Activated T-helper 1 cell treated with anti-CD3 and anti-CD28 coated beads, Interleukin-12 subunit alpha, Interleukin-12 subunit beta, Interleukin-2, Interleukin-4 antibody, amounts not matched to agents 30 ng/mL and 10 ng/mL and 1 ng/mL, durations not matched to agents 14 hours and 24 hours and 36 hours (primary cell): ENCODE results near the gene TEX36. TPM values are rescaled to one million over a fixed set of nuclear protein-coding genes. Genes with fewer than 3 reads are reported as not detected.

Experiments
- DNase-seq: peaks from one replicate; pipeline ENCODE4 v3.0.0; 2021; ENCODE audit warnings: low spot score
- H3K27ac Mint-ChIP-seq: one replicate; pipeline ENCODE4 v1.8.0; 2021; ENCODE audit warnings: mild to moderate bottlenecking, mixed read lengths
- H3K27me3 Mint-ChIP-seq: one replicate; pipeline ENCODE4 v1.8.0; 2022; ENCODE audit warnings: mild to moderate bottlenecking, moderate library complexity, mixed read lengths; ENCODE audit not compliant: insufficient read depth
- H3K36me3 Mint-ChIP-seq: one replicate; pipeline ENCODE4 v1.8.0; 2021; ENCODE audit warnings: low read depth, mixed read lengths
- H3K4me1 Mint-ChIP-seq: one replicate; pipeline ENCODE4 v1.8.0; 2021; ENCODE audit warnings: low read depth, mixed read lengths
- H3K4me3 Mint-ChIP-seq: one replicate; pipeline ENCODE4 v1.8.0; 2021; ENCODE audit warnings: mild to moderate bottlenecking, moderate library complexity, mixed read lengths
- H3K9me3 Mint-ChIP-seq: one replicate; pipeline ENCODE4 v1.8.0; 2021; ENCODE audit warnings: mixed read lengths
- intact Hi-C: fragments of 100-400 bp; cut with micrococcal nuclease; formaldehyde crosslinking; loops from one replicate; pipeline ENCODE4 v1.15.1; 2024
- total RNA-seq: library from RNA; stranded (reverse); gene quantifications from 2 replicates; pipeline ENCODE4 v1.2.3, GENCODE V29; 2022

The TEX36 gene
- total RNA-seq, 1 donor from 2014 or later, result not detected

DNA sequence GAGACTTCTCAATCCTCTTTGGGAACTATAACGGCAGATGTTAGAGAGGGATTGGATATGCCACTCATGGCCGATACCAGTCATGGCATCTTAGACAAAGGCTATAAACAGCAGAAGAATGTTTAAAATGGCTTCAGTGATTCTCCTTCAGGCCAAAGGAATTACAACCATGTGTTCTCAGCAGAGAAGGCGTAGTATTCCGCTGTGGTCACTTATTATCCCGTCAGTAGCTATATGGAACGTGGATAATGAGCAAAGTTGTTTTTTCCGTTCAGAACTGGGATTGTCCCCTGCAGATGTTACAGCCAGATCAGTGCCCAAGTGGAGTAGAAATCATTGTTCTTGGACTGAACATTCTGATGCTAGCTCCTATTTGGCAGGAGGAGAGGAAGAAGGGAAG, 43.1 kb downstream of the TEX36 start:
- Mint-ChIP-seq H3K36me3 (no peaks in the 10 kb centered on the region), H3K27ac (no peak overlapping the region), H3K9me3 (no peaks in the 10 kb centered on the region), H3K4me1 (no peaks in the 10 kb centered on the region), H3K4me3 (no peak overlapping the region), H3K27me3 (no peaks in the 10 kb centered on the region)
- intact Hi-C loops, result no loop called here
- no peak for DNase-seq

DNA sequence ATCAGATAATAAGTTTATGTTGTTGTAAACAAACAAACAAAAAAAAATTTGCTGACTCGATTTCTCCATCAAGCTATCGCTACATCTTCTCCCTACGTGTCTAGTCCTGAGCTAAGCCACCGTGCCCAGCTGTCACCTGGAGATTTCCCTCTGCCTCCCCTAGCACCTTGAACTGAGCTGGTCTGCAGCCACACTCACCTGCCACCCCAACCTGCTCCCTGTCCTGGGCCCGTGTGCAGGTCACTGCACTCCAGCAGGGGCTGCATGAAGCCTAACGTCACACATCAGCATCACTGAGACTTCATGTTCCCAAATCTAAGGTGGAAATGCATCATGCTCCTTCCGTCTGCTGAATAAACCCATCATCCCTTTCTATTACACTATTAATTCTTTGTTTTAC, 44.4 kb downstream of the TEX36 start:
- Mint-ChIP-seq H3K27me3 (no peaks in the 10 kb centered on the region), H3K27ac (no peak overlapping the region), H3K4me1 (no peaks in the 10 kb centered on the region), H3K36me3 (no peaks in the 10 kb centered on the region), H3K9me3 (no peaks in the 10 kb centered on the region), H3K4me3 (no peak overlapping the region)
- intact Hi-C loops, result no loop called here
- DNase-seq, result no peak

DNA sequence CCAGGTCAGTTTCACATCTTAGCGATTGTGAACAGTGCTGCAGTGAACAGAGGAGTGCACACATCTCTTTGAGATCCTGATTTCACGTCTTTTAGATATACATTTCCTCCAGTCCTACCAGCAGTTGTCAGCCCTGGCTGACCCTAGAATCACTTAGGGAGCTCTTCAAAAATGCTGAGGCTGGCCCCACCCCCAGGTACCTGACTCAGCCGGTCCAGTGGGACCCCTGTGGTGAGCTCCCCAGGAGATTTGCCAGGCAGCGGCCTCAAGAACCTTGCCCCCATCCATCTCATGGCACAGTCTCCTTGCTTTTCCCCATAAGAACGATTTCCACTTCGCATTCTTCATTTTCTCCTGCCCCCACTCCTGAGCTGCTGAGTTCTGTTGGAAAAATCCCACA, 45.5 kb downstream of the TEX36 start:
- no peak overlapping the region for H3K4me3 Mint-ChIP-seq
- no peaks in the 10 kb centered on the region for H3K9me3 Mint-ChIP-seq
- no peaks in the 10 kb centered on the region for H3K27me3 Mint-ChIP-seq
- no peaks in the 10 kb centered on the region for H3K4me1 Mint-ChIP-seq
- H3K36me3 Mint-ChIP-seq, result no peaks in the 10 kb centered on the region
- no peak overlapping the region for H3K27ac Mint-ChIP-seq
- intact Hi-C loops, result no loop called here
- DNase-seq, result no peak

- no peaks in the 10 kb centered on the region for H3K27me3 Mint-ChIP-seq
- H3K27ac Mint-ChIP-seq, result no peak overlapping the region
Observed at GRCh38 chr10:125634606-125635005, 48.4 kb downstream of the TEX36 start.

GRCh38 chr10:125633517-125633999, 49.4 kb downstream of the TEX36 start:
- H3K27me3 Mint-ChIP-seq, result no peaks in the 10 kb centered on the region
- H3K27ac Mint-ChIP-seq, result no peak overlapping the region
- no peaks in the 10 kb centered on the region for H3K9me3 Mint-ChIP-seq
- no peak overlapping the region for H3K4me3 Mint-ChIP-seq
- no peak for DNase-seq
- no peaks in the 10 kb centered on the region for H3K4me1 Mint-ChIP-seq
- intact Hi-C loops, result no loop called here
- no peaks in the 10 kb centered on the region for H3K36me3 Mint-ChIP-seq

More at GRCh38 chr10:125634606-125635005, 48.4 kb downstream of the TEX36 start:
- no peaks in the 10 kb centered on the region for H3K4me1 Mint-ChIP-seq
- intact Hi-C loops, result no loop called here
- no peaks in the 10 kb centered on the region for H3K9me3 Mint-ChIP-seq
- no peak overlapping the region for H3K4me3 Mint-ChIP-seq
- no peaks in the 10 kb centered on the region for H3K36me3 Mint-ChIP-seq
- DNase-seq, result no peak

- Mint-ChIP-seq H3K27ac (no peak overlapping the region), H3K9me3 (no peaks in the 10 kb centered on the region), H3K27me3 (peaks cover under 1% of the 10 kb centered on the region), H3K36me3 (no peaks in the 10 kb centered on the region), H3K4me3 (no peak overlapping the region), H3K4me1 (no peaks in the 10 kb centered on the region)
- no peak for DNase-seq
- intact Hi-C loops, result no loop called here
Observed at GRCh38 chr10:125631806-125632205, 51.2 kb downstream of the TEX36 start.

GRCh38 chr10:125629758-125630376, 53.1 kb downstream of the TEX36 start:
- intact Hi-C loops, result no loop called here
- Mint-ChIP-seq H3K9me3 (no peaks in the 10 kb centered on the region), H3K27ac (no peak overlapping the region), H3K27me3 (peaks cover 2% of the 10 kb centered on the region), H3K4me3 (no peak overlapping the region), H3K4me1 (no peaks in the 10 kb centered on the region), H3K36me3 (no peaks in the 10 kb centered on the region)
- no peak for DNase-seq

DNA sequence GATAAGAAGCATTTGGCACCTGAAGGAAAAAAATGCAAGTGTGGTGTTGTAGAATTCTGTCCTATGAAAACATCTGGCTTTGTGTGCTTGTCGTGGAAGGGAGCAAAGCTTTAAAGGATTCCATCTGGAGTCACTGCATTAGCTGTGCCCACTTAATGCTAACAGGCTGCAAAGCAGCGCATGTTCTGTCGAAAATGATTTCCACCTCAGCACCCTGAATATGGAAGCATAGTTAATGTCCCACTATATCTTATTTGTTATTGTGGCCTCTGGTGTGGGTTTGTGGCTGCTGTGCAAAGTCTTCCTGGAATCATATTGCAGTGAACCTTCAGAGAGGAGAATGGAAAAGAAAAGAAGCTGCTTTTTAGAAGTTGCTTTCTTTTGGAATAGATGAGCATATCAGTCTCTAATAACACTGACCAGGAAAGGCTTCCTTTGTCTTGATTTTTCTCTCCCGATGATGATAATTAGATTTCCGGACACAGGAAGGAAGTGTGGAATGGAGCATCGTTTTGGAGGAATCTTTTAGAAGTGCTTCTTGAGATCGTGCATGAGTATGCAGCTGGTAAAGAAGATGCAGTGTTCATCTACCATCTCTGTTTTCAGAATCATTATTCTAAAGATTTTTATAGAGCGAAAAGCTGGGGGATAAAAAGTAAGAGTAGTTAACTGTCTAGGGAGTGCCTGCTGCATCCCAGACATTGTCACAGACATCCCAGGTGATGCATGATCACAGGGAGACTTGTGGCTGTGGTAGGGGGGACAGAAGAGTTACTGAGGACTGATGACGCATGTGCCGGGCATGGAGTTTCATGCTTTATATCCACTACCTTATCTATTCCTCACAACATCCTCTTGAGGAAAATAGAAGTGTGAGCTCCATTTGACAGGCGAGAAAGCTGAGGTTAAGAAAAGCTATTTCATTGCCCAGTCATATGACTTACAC, 54.6 kb downstream of the TEX36 start:
- intact Hi-C loops, result no loop called here

GRCh38 chr10:125627646-125628045, 55.3 kb downstream of the TEX36 start:
- no peak overlapping the region for H3K4me3 Mint-ChIP-seq
- H3K27ac Mint-ChIP-seq, result no peak overlapping the region

More for the DNA sequence above, 54.6 kb downstream of the TEX36 start:
- no peak for DNase-seq
- Mint-ChIP-seq H3K9me3 (no peaks in the 10 kb centered on the region), H3K4me1 (no peaks in the 10 kb centered on the region), H3K4me3 (no peak overlapping the region), H3K27me3 (peaks cover 2% of the 10 kb centered on the region), H3K36me3 (no peaks in the 10 kb centered on the region), H3K27ac (no peak overlapping the region)

GRCh38 chr10:125626671-125627070, 56.3 kb downstream of the TEX36 start:
- Mint-ChIP-seq H3K4me1 (no peaks in the 10 kb centered on the region), H3K36me3 (no peaks in the 10 kb centered on the region), H3K9me3 (no peaks in the 10 kb centered on the region), H3K27me3 (peaks cover 2% of the 10 kb centered on the region), H3K27ac (no peak overlapping the region), H3K4me3 (no peak overlapping the region)
- intact Hi-C loops, result no loop called here
- no peak for DNase-seq

More at GRCh38 chr10:125627646-125628045, 55.3 kb downstream of the TEX36 start:
- intact Hi-C loops, result no loop called here
- Mint-ChIP-seq H3K36me3 (no peaks in the 10 kb centered on the region), H3K27me3 (peaks cover 2% of the 10 kb centered on the region), H3K9me3 (no peaks in the 10 kb centered on the region), H3K4me1 (no peaks in the 10 kb centered on the region)
- DNase-seq, result no peak

- no peak overlapping the region for H3K27ac Mint-ChIP-seq
- no peaks in the 10 kb centered on the region for H3K36me3 Mint-ChIP-seq
- DNase-seq, result no peak
- H3K27me3 Mint-ChIP-seq, result peaks cover 2% of the 10 kb centered on the region
- H3K4me1 Mint-ChIP-seq, result no peaks in the 10 kb centered on the region
- H3K9me3 Mint-ChIP-seq, result no peaks in the 10 kb centered on the region
- intact Hi-C loops, result no loop called here
- no peak overlapping the region for H3K4me3 Mint-ChIP-seq
Observed at GRCh38 chr10:125625586-125625985, 57.4 kb downstream of the TEX36 start.

DNA sequence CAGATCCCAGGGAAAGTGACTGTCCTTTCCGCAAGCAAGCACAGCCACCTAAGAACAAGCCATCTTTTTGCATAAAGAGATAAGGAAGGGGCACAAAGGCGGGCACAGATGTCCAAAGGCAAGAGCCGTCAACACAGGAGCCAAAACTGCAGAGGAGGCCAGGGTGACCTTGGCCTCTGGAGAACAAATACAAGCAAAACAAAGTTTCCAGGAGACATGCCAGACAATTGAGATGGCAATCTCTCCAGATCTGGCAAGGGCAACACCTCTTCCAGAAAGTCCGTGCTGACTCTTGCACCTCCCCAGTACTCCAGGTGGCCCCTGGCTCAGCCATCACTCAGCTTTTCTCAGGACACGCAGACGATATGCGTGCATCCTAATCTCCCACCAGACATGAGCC, 58.2 kb downstream of the TEX36 start:
- no peak overlapping the region for H3K27ac Mint-ChIP-seq
- no peaks in the 10 kb centered on the region for H3K36me3 Mint-ChIP-seq
- no peak overlapping the region for H3K4me3 Mint-ChIP-seq
- peaks cover 4% of the 10 kb centered on the region for H3K27me3 Mint-ChIP-seq
- H3K9me3 Mint-ChIP-seq, result no peaks in the 10 kb centered on the region
- H3K4me1 Mint-ChIP-seq, result no peaks in the 10 kb centered on the region
- intact Hi-C loops, result no loop called here
- no peak for DNase-seq

DNA sequence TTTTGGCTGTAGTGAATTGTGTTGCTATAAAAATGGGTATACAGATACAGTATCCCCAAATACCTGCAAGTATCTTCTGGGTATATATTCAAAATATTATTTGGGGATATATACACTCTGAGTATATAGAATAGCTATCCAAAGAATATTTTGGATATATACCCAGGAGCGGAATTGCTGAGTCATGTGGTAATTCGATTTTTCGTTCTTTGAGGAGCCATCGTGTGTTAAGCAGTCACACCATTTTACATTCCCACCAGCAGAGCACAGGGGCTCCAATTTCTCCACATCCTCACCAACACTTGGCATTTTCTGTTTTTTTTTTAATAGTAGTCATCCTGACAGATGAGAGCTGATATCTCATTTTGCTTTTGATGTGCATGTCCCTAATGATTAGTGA, 61.9 kb downstream of the TEX36 start:
- H3K4me1 Mint-ChIP-seq, result no peaks in the 10 kb centered on the region
- no peak overlapping the region for H3K27ac Mint-ChIP-seq
- intact Hi-C loops, result no loop called here
- no peak overlapping the region for H3K4me3 Mint-ChIP-seq
- peaks cover 2% of the 10 kb centered on the region for H3K27me3 Mint-ChIP-seq
- H3K9me3 Mint-ChIP-seq, result no peaks in the 10 kb centered on the region
- H3K36me3 Mint-ChIP-seq, result no peaks in the 10 kb centered on the region
- DNase-seq, result no peak
